DOHH2 (cell line): ENCODE results near the gene SEC14L1.

ENCODE experiments used
- H3F3A ChIP-seq: fragments of 200-600 bp; sonication (generic), shearing (Covaris generic); 2 replicates; pipeline ENCODE4 v1.6.0; 2016; ENCODE audit warnings: antibody characterized with exemption, mild to moderate bottlenecking; ENCODE audit not compliant: control insufficient read depth, insufficient read depth
- H3K27ac ChIP-seq: fragments of 200-600 bp; sonication (generic); 2 replicates; pipeline ENCODE4 v1.5.1; 2014; ENCODE audit warnings: low read depth, mild to moderate bottlenecking, low read length, moderate library complexity
- H3K27me3 ChIP-seq: fragments of 200-600 bp; sonication (generic); 2 replicates; pipeline ENCODE4 v1.6.1; 2014; ENCODE audit warnings: mild to moderate bottlenecking, low read length, mixed read lengths; ENCODE audit not compliant: control insufficient read depth
- H3K36me3 ChIP-seq: fragments of 200-600 bp; sonication (generic); 2 replicates; pipeline ENCODE4 v1.6.1; 2014; ENCODE audit warnings: mild to moderate bottlenecking, low read length, moderate library complexity, mixed read lengths; ENCODE audit not compliant: control insufficient read depth
- H3K4me1 ChIP-seq: fragments of 200-600 bp; sonication (generic); 2 replicates; pipeline ENCODE4 v1.6.1; 2014; ENCODE audit warnings: mild to moderate bottlenecking, low read length, mixed read lengths; ENCODE audit not compliant: control insufficient read depth
- H3K4me2 ChIP-seq: fragments of 200-600 bp; sonication (generic); 2 replicates; pipeline ENCODE4 v1.6.0; 2014; ENCODE audit warnings: mild to moderate bottlenecking, low read length, moderate library complexity
- H3K4me3 ChIP-seq: fragments of 200-600 bp; sonication (generic); 2 replicates; pipeline ENCODE4 v1.5.1; 2014; ENCODE audit warnings: mild to moderate bottlenecking, low read length, mixed read lengths
- H3K79me2 ChIP-seq: fragments of 200-600 bp; sonication (generic); 2 replicates; pipeline ENCODE4 v1.6.1; 2014; ENCODE audit warnings: mild to moderate bottlenecking, low read length, mixed read lengths; ENCODE audit not compliant: control insufficient read depth
- H3K9me2 ChIP-seq: fragments of 200-600 bp; sonication (generic); replicated peaks from 2 replicates; pipeline ENCODE4 v1.6.1; 2014; ENCODE audit warnings: mild to moderate bottlenecking, low read length, mixed read lengths; ENCODE audit not compliant: control insufficient read depth
- H3K9me3 ChIP-seq: fragments of 200-600 bp; sonication (generic); 2 replicates; pipeline ENCODE4 v1.6.1; 2014; ENCODE audit warnings: antibody characterized with exemption, low read length, mixed read lengths; ENCODE audit not compliant: control insufficient read depth, insufficient read depth
- H4K20me1 ChIP-seq: fragments of 200-600 bp; sonication (generic); 2 replicates; pipeline ENCODE4 v1.6.0; 2014; ENCODE audit warnings: low read depth, mild to moderate bottlenecking, antibody characterized with exemption, low read length, moderate library complexity; ENCODE audit not compliant: control insufficient read depth, insufficient read depth
- CTCF ChIP-seq: fragments of 200-600 bp; sonication (generic); IDR thresholded peaks from one replicate; pipeline ENCODE4 v1.5.1; 2014; ENCODE audit warnings: antibody characterized with exemption, mild to moderate bottlenecking, low read depth, low read length; ENCODE audit not compliant: poor library complexity, severe bottlenecking
- EZH2phosphoT487 ChIP-seq: fragments of 200-600 bp; sonication (generic); IDR thresholded peaks from 2 replicates; pipeline ENCODE4 v1.6.1; 2017; ENCODE audit warnings: borderline replicate concordance, mild to moderate bottlenecking, antibody characterized with exemption, low read length, moderate library complexity, mixed read lengths

SEC14L1 gene

GRCh38 chr17:77210331-77210730 is 69.6 kb downstream of the SEC14L1 start:
- H3K4me3 ChIP-seq = peak overlapping the region; percentile 62
- H3K79me2 ChIP-seq = peaks cover 50% of the 10 kb centered on the region
- H3K9me3 ChIP-seq = no peaks in the 10 kb centered on the region
- peaks cover 99% of the 10 kb centered on the region for H3K36me3 ChIP-seq
- peaks cover 54% of the 10 kb centered on the region for H3F3A ChIP-seq
- no peaks in the 10 kb centered on the region for H3K9me2 ChIP-seq
- TF ChIP-seq CTCF = no peak
- peak overlapping the region; percentile 96 for H3K27ac ChIP-seq
- H4K20me1 ChIP-seq = no peaks in the 10 kb centered on the region
- peak overlapping the region; percentile 67 for H3K4me2 ChIP-seq
- peaks cover 86% of the 10 kb centered on the region for H3K4me1 ChIP-seq
- H3K27me3 ChIP-seq = no peaks in the 10 kb centered on the region

- Histone ChIP-seq H3K4me3 (peak overlapping the region; percentile 62), H3K36me3 (peaks cover 95% of the 10 kb centered on the region), H3K9me3 (no peaks in the 10 kb centered on the region), H3K9me2 (no peaks in the 10 kb centered on the region), H3K4me1 (peaks cover 78% of the 10 kb centered on the region), H3K27ac (peak overlapping the region; percentile 96), H3F3A (peaks cover 47% of the 10 kb centered on the region), H3K27me3 (no peaks in the 10 kb centered on the region), H3K79me2 (peaks cover 45% of the 10 kb centered on the region), H4K20me1 (no peaks in the 10 kb centered on the region), H3K4me2 (peak overlapping the region; percentile 67)
- TF ChIP-seq CTCF (no peak), EZH2phosphoT487 (no peak)
Observed at GRCh38 chr17:77210946-77211541, 70.3 kb downstream of the SEC14L1 start.

GRCh38 chr17:77211681-77212080 is 70.9 kb downstream of the SEC14L1 start:
- Histone ChIP-seq H3K4me2 (peak overlapping the region; percentile 67), H3K4me1 (peaks cover 72% of the 10 kb centered on the region), H3K9me3 (no peaks in the 10 kb centered on the region), H4K20me1 (no peaks in the 10 kb centered on the region), H3K4me3 (peak overlapping the region; percentile 62), H3K27me3 (no peaks in the 10 kb centered on the region), H3K9me2 (no peaks in the 10 kb centered on the region), H3K27ac (peak overlapping the region; percentile 96), H3K79me2 (peaks cover 39% of the 10 kb centered on the region), H3F3A (peaks cover 42% of the 10 kb centered on the region), H3K36me3 (peaks cover 95% of the 10 kb centered on the region)
- TF ChIP-seq EZH2phosphoT487 = no peak
- no peak for TF ChIP-seq CTCF
